GM18507 (cell line): ENCODE results near the gene CHL1.
"Not testable (repeated sequence)": the region's sequence is repeated elsewhere in the genome, so short reads cannot be mapped to it uniquely, and the experiment has no call there.

ENCODE experiments used
- DNase-seq: peaks from one replicate; pipeline ENCODE4 v3.0.0; 2011; ENCODE audit warnings: low read depth; ENCODE audit not compliant: insufficient read length; ENCODE audit errors: extremely low spot score
- FAIRE-seq: peaks from 2 replicates; lab custom pipeline; 2011; peaks lifted over from hg19 to GRCh38; lab: Jason Lieb, UNC

The CHL1 gene

GRCh38 chr3:324423-324822, 127.9 kb downstream of the CHL1 start:
- FAIRE-seq (no peak), DNase-seq (no peak)

GRCh38 chr3:325495-325894, 128.9 kb downstream of the CHL1 start:
- FAIRE-seq (no peak), DNase-seq (no peak)

GRCh38 chr3:330494-331115, 134.0 kb downstream of the CHL1 start:
- FAIRE-seq (peak; percentile 56), DNase-seq (no peak)

GRCh38 chr3:331881-332280, 135.3 kb downstream of the CHL1 start:
- DNase-seq (no peak), FAIRE-seq (peak; percentile 18)

GRCh38 chr3:332701-333100, 136.1 kb downstream of the CHL1 start:
- DNase-seq (no peak), FAIRE-seq (no peak)

GRCh38 chr3:335240-335639, 138.7 kb downstream of the CHL1 start:
- FAIRE-seq (no peak), DNase-seq (no peak)

- FAIRE-seq: no peak
- DNase-seq: no peak
These were observed 142.8 kb downstream of the CHL1 start for GRCh38 chr3:339351-339750.

GRCh38 chr3:341998-342397, 145.4 kb downstream of the CHL1 start:
- DNase-seq: no peak
- no peak for FAIRE-seq

- DNase-seq (no peak), FAIRE-seq (peak; percentile 5)
These were observed 149.6 kb downstream of the CHL1 start for GRCh38 chr3:346186-346585.

- DNase-seq (no peak), FAIRE-seq (no peak)
These were observed 151.0 kb downstream of the CHL1 start for GRCh38 chr3:347581-347980.

GRCh38 chr3:350871-351371, 154.4 kb downstream of the CHL1 start:
- no peak for DNase-seq
- FAIRE-seq: no peak

- no peak for FAIRE-seq
- no peak for DNase-seq
These were observed 156.0 kb downstream of the CHL1 start for GRCh38 chr3:352599-352998.

GRCh38 chr3:353191-353739, 156.7 kb downstream of the CHL1 start:
- FAIRE-seq (peak; percentile 67), DNase-seq (no peak)

GRCh38 chr3:354432-354831, 157.9 kb downstream of the CHL1 start:
- DNase-seq (no peak), FAIRE-seq (peak; percentile 96)

GRCh38 chr3:355622-356021, 159.1 kb downstream of the CHL1 start:
- DNase-seq: no peak

GRCh38 chr3:356952-357351, 160.4 kb downstream of the CHL1 start:
- no peak for FAIRE-seq
- no peak for DNase-seq

More at GRCh38 chr3:355622-356021, 159.1 kb downstream of the CHL1 start:
- no peak for FAIRE-seq

- peak; percentile 88 for FAIRE-seq
These were observed 163.1 kb downstream of the CHL1 start for GRCh38 chr3:359672-360071.

GRCh38 chr3:362681-363338, 166.2 kb downstream of the CHL1 start:
- DNase-seq (no peak), FAIRE-seq (peak; percentile 59)

More at GRCh38 chr3:359672-360071, 163.1 kb downstream of the CHL1 start:
- no peak for DNase-seq

GRCh38 chr3:364287-364686, 167.7 kb downstream of the CHL1 start:
- FAIRE-seq (no peak), DNase-seq (no peak)

GRCh38 chr3:365268-365667, 168.7 kb downstream of the CHL1 start:
- peak; percentile 93 for FAIRE-seq

GRCh38 chr3:366253-366652, 169.7 kb downstream of the CHL1 start:
- peak; percentile 71 for FAIRE-seq
- not testable (repeated sequence) for DNase-seq

More at GRCh38 chr3:365268-365667, 168.7 kb downstream of the CHL1 start:
- no peak for DNase-seq
